HL-60 (cell line): ENCODE data around the gene LONP2.

Experiments
- DNase-seq, 2 experiments: peaks; one replicate each; pipeline ENCODE4 v3.0.0-alpha.2; 2010 to 2020; ENCODE audit warnings: low read depth in 1 of 2, low spot score in 1 of 2
- H3K27ac ChIP-seq: fragments of 250-450 bp; sonication (Bioruptor Pico); replicated peaks from 2 replicates; pipeline ENCODE4 v1.5.1; 2020; ENCODE audit warnings: mild to moderate bottlenecking, moderate library complexity
- H3K27me3 ChIP-seq: fragments of 250-450 bp; sonication (Bioruptor Pico); 2 replicates; pipeline ENCODE4 v1.5.1; 2021; ENCODE audit warnings: mild to moderate bottlenecking, moderate library complexity; ENCODE audit not compliant: insufficient read depth, poor library complexity, severe bottlenecking
- H3K4me3 ChIP-seq: replicated peaks from 2 replicates; pipeline ENCODE4 v1.5.1; 2011; ENCODE audit warnings: mild to moderate bottlenecking, control low read depth, low read length; ENCODE audit not compliant: insufficient read depth
- GABPA ChIP-seq: IDR thresholded peaks from 2 replicates; pipeline ENCODE4 v1.6.1; 2012; ENCODE audit warnings: low read depth
- POLR2AphosphoS5 ChIP-seq: IDR thresholded peaks from 2 replicates; pipeline ENCODE4 v1.6.1; 2012; ENCODE audit warnings: low read depth
- REST ChIP-seq: IDR thresholded peaks from 2 replicates; pipeline ENCODE4 v1.6.1; 2012; ENCODE audit warnings: low read depth; ENCODE audit not compliant: insufficient replicate concordance
- SPI1 ChIP-seq: IDR thresholded peaks from 2 replicates; pipeline ENCODE4 v1.6.1; 2012; ENCODE audit warnings: low read depth, mild to moderate bottlenecking, borderline replicate concordance
- TF ChIP-seq, protein P1 (sequence below): IDR thresholded peaks from one replicate; pipeline ENCODE4 v1.5.1; 2011; ENCODE audit warnings: low read length, control low read depth, inconsistent platforms; ENCODE audit not compliant: insufficient read depth

Gene LONP2

DNA sequence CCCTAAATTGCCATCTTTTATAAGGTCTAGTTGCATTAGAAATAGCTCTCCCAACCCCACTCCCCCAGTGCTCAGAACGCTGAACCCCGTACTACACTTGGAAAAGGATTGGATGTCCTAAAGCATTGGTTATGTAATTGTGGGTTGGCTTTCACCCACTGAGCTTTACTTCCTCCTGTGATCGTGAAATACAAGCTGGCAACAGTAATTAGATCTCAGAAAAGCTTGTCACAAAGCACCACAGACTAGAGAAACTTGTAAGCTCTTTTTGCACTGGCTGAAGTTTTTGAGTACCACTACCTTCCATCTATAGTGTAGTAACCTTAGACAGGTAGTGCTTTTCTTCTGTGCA lies 86.7 kb downstream of the LONP2 start:
- no peak overlapping the region for H3K27ac ChIP-seq
- H3K4me3 ChIP-seq: no peak overlapping the region
- H3K27me3 ChIP-seq: no peaks in the 10 kb centered on the region
- no peak for TF ChIP-seq REST
- no peak for TF ChIP-seq GABPA
- TF ChIP-seq, protein P1, sequence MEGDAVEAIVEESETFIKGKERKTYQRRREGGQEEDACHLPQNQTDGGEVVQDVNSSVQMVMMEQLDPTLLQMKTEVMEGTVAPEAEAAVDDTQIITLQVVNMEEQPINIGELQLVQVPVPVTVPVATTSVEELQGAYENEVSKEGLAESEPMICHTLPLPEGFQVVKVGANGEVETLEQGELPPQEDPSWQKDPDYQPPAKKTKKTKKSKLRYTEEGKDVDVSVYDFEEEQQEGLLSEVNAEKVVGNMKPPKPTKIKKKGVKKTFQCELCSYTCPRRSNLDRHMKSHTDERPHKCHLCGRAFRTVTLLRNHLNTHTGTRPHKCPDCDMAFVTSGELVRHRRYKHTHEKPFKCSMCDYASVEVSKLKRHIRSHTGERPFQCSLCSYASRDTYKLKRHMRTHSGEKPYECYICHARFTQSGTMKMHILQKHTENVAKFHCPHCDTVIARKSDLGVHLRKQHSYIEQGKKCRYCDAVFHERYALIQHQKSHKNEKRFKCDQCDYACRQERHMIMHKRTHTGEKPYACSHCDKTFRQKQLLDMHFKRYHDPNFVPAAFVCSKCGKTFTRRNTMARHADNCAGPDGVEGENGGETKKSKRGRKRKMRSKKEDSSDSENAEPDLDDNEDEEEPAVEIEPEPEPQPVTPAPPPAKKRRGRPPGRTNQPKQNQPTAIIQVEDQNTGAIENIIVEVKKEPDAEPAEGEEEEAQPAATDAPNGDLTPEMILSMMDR: no peak
- no peak for TF ChIP-seq SPI1
- TF ChIP-seq POLR2AphosphoS5: no peak
- peak; percentile 42 to 62 for DNase-seq

DNA sequence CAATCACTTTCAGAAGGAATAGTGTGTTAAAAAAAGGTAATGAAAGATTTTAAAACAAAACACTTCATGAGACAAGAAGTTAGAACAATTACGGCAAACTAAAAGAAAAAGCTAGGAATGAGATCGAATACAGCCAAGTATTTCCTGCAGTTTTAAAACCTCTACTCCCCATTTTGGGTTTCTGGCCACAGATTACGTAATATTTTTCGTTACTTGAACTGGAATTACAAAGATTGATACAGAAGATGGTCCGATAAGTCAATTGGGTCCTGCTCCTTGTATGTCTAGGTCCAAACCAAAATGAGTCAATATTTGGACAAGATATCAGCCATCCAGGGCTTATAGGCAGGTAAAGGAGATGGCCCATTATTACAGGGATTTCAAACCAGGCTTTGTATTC lies 88.9 kb downstream of the LONP2 start:
- Histone ChIP-seq H3K27ac (no peak overlapping the region), H3K4me3 (no peak overlapping the region), H3K27me3 (no peaks in the 10 kb centered on the region)
- DNase-seq: no peak
- TF ChIP-seq GABPA (no peak), POLR2AphosphoS5 (no peak), REST (no peak), SPI1 (no peak)
- TF ChIP-seq, protein P1: no peak

GRCh38 chr16:48334325-48334724 lies 90.2 kb downstream of the LONP2 start:
- no peak overlapping the region for H3K27ac ChIP-seq
- H3K4me3 ChIP-seq: no peak overlapping the region
- no peaks in the 10 kb centered on the region for H3K27me3 ChIP-seq
- DNase-seq: no peak
- no peak for TF ChIP-seq REST
- TF ChIP-seq, protein P1: no peak
- no peak for TF ChIP-seq GABPA
- no peak for TF ChIP-seq POLR2AphosphoS5
- TF ChIP-seq SPI1: no peak
